Kidney (tissue), 14 donors: ENCODE measurements around the gene PPFIBP1. TPM values are rescaled to one million over a fixed set of nuclear protein-coding genes. Genes with fewer than 3 reads are reported as not detected.
A peak's percentile ranks its signal among the peaks of the same experiment; 100 is the strongest.

Experiments
- DNase-seq, 5 donors: peaks; one replicate each; pipeline ENCODE4 v3.0.0-alpha.2; 2013 to 2020
- FAIRE-seq: peaks from 2 replicates; lab custom pipeline; 2012; peaks lifted over from hg19 to GRCh38; lab: Jason Lieb, UNC
- H3K27ac ChIP-seq, 2 donors: one replicate each; pipeline ENCODE4 v1.7.0; 2013; ENCODE audit warnings: low read depth in 2 of 2, low read length in 2 of 2, inconsistent platforms in 1 of 2
- H3K27me3 ChIP-seq: one replicate; pipeline ENCODE4 v1.7.1; 2013; ENCODE audit warnings: low read length, inconsistent platforms; ENCODE audit not compliant: control insufficient read depth, insufficient read depth
- H3K36me3 ChIP-seq, 3 donors: one replicate each; pipeline versions ENCODE4 v1.7.0 to v1.7.1; 2013; ENCODE audit warnings: low read length in 3 of 3, control low read depth in 1 of 3, inconsistent platforms in 1 of 3; ENCODE audit not compliant: insufficient read depth in 3 of 3, control insufficient read depth in 2 of 3
- H3K4me1 ChIP-seq, 3 donors: one replicate each; pipeline versions ENCODE4 v1.7.0 to v1.7.1; 2013; ENCODE audit warnings: low read length in 3 of 3, inconsistent platforms in 1 of 3, low read depth in 1 of 3; ENCODE audit not compliant: control insufficient read depth in 2 of 3, insufficient read depth in 2 of 3
- H3K4me3 ChIP-seq, 3 donors: one replicate each; pipeline versions ENCODE4 v1.7.0 to v1.8.1; 2013; ENCODE audit warnings: low read length in 3 of 3, control low read depth in 1 of 3, inconsistent platforms in 1 of 3
- H3K9ac ChIP-seq, 3 donors: one replicate each; pipeline versions ENCODE4 v1.7.0 to v1.7.1; 2013; ENCODE audit warnings: low read length in 3 of 3, control low read depth in 1 of 3, inconsistent platforms in 1 of 3
- H3K9me3 ChIP-seq, 3 donors: one replicate each; pipeline versions ENCODE4 v1.7.0 to v1.7.1; 2013; ENCODE audit warnings: low read length in 3 of 3, control low read depth in 1 of 3, inconsistent platforms in 1 of 3; ENCODE audit not compliant: control insufficient read depth in 2 of 3, insufficient read depth in 1 of 3
- intact Hi-C: fragments of 100-400 bp; cut with DNase I; formaldehyde crosslinking; loops from one replicate; pipeline ENCODE4 v1.11.1; 2022
- polyA plus RNA-seq: library from polyadenylated mRNA; stranded (reverse); fragments of 350-450 nt; fragmentation: Illumina TruSeq; extraction: RNeasy Lipid Tissue Mini Kit (QIAGEN cat#74804); gene quantifications from one replicate; pipeline ENCODE4 v1.2.3, GENCODE V29; 2014; ENCODE audit warnings: low read depth, low replicate concordance; ENCODE audit not compliant: insufficient read depth
- total RNA-seq: library from RNA; stranded (reverse); fragmentation: NEBNext Ultra II Directional; extraction: Animal tissue kit (Norgen Biotek cat#: 25700); gene quantifications from one replicate; pipeline ENCODE4 v1.2.1, GENCODE V29; 2021
- TF ChIP-seq, protein P1 (sequence below): IDR thresholded peaks from 3 replicates; pipeline ENCODE4 v1.5.1; 2012; ENCODE audit warnings: mild to moderate bottlenecking, moderate library complexity, borderline replicate concordance; ENCODE audit not compliant: insufficient read depth; ENCODE audit errors: extremely low read depth
- donor health status: control.
- donor health status: control.
- donor health status: control.
- donor health status: control.
- donor health status: control.
- donor health status: DM: yes; HTN: yes; CAD: no.
- donor health status: Normal renal cell carcinoma (clear cell type).

Gene PPFIBP1
- total and polyA plus RNA-seq, 2 donors from 2014 or later, result 12.7 to 175 TPM

DNA sequence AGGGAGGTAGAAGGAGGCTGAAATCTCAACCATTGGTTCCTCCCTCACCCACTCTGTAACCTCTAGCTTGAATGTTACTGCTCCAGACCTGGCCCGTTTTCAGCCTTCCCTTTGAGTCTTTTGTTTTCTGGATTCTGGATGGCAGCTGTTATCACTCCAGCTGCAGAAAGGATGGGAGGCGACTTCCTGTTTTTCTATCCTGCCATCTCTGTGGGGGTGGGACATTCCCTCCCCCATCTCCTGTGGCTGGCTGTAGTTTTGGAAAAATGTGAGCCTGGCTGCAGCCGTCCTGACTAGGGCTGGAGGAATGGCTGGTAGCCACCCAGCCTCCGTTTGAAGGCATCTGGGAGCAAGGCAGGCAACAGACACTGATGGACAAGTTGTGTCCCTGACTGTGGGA, 2.9 kb upstream of the PPFIBP1 start:
- TF ChIP-seq, protein P1, sequence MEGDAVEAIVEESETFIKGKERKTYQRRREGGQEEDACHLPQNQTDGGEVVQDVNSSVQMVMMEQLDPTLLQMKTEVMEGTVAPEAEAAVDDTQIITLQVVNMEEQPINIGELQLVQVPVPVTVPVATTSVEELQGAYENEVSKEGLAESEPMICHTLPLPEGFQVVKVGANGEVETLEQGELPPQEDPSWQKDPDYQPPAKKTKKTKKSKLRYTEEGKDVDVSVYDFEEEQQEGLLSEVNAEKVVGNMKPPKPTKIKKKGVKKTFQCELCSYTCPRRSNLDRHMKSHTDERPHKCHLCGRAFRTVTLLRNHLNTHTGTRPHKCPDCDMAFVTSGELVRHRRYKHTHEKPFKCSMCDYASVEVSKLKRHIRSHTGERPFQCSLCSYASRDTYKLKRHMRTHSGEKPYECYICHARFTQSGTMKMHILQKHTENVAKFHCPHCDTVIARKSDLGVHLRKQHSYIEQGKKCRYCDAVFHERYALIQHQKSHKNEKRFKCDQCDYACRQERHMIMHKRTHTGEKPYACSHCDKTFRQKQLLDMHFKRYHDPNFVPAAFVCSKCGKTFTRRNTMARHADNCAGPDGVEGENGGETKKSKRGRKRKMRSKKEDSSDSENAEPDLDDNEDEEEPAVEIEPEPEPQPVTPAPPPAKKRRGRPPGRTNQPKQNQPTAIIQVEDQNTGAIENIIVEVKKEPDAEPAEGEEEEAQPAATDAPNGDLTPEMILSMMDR, result no peak
- intact Hi-C loops, result no loop called here
- no peak for FAIRE-seq

DNA sequence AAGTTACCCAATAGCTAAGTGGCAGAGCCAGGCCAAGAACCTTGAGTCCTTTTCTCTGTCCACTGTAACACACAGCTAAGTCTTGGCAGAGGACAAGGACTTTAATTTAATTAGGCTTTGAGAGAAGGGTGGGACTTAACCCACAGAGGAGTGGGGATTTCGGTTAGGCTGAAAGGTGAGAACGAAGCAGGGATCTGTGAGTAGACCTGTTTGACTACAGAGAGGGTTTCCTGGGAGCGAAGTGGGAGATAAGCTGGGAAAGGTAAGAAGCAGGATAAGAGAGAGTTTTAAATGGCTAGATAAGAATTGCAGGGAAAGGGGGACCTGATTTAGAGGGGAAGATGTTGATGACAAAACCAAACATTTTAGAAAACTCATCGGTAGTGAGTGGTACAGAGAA, 2.0 kb upstream of the PPFIBP1 start:
- no peak for DNase-seq
- Histone ChIP-seq H3K9ac (no peak overlapping the region), H3K9me3 (no peaks in the 10 kb centered on the region), H3K4me1 (peaks cover 5 to 15% (median 13%) of the 10 kb centered on the region in 3 donors), H3K27ac (peak overlapping the region in 1 of 2 donors; percentile 8), H3K4me3 (no peak overlapping the region), H3K27me3 (no peaks in the 10 kb centered on the region), H3K36me3 (no peaks in the 10 kb centered on the region)
- no peak for FAIRE-seq
- intact Hi-C loops, result no loop called here
- TF ChIP-seq, protein P1, result no peak

More for the DNA sequence above, 2.9 kb upstream of the PPFIBP1 start:
- Histone ChIP-seq H3K36me3 (no peaks in the 10 kb centered on the region), H3K27ac (peak overlapping the region in 1 of 2 donors; percentile 49), H3K9ac (no peak overlapping the region), H3K4me1 (peaks cover 5 to 15% (median 13%) of the 10 kb centered on the region in 3 donors), H3K4me3 (no peak overlapping the region), H3K9me3 (no peaks in the 10 kb centered on the region), H3K27me3 (no peaks in the 10 kb centered on the region)
- DNase-seq, result peak; percentile 45 to 77 (median 64)

DNA sequence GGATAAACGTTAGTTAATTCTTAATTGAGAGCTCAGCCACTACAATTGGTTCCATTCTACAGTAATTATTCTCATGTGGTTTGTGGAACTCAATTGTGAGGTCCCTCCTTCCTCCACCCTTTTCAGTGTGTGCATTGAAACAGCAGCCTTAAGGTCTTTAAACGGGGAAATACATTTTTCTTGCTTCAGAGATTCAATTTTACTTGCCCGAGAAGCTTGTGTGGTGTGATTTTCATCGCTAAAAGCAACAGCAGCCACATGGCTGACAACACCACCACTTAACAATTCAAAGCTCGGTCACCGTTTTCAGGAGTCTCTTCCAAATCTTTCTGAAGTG, 733 bp upstream of the PPFIBP1 start:
- intact Hi-C loops, result no loop called here
- no peaks in the 10 kb centered on the region for H3K9me3 ChIP-seq
- DNase-seq (no peak), FAIRE-seq (no peak)
- H3K4me1 ChIP-seq, result peaks cover 5 to 13% (median 11%) of the 10 kb centered on the region in 3 donors
- no peaks in the 10 kb centered on the region for H3K36me3 ChIP-seq
- TF ChIP-seq, protein P1, result no peak
- peak overlapping the region; percentile 96 to 98 for H3K27ac ChIP-seq
- no peaks in the 10 kb centered on the region for H3K27me3 ChIP-seq
- peak overlapping the region; percentile 83 to 98 (median 89) for H3K9ac ChIP-seq
- peak overlapping the region; percentile 84 to 96 (median 95) for H3K4me3 ChIP-seq

DNA sequence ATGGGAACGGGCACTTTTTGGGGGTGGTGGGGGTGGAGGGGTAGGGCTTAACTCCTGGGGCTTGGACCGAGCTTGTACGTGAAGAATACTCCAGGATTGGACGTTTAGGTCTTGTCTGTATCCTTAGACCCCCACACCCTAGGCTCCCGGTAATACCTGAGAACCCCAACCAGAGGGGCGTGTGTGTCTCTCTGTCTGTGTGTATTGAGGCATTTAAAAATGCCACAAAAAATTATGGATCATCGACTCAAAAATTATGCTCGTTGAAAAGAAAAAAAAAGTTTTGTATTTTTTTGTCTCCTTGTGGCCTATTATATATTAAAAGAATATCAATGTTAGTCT, 459 bp downstream of the PPFIBP1 start:
- TF ChIP-seq, protein P1, result no peak
- Histone ChIP-seq H3K4me1 (peaks cover 5 to 13% (median 6%) of the 10 kb centered on the region in 3 donors), H3K9ac (peak overlapping the region; percentile 81 to 83 (median 82)), H3K27ac (peak overlapping the region; percentile 96 to 98), H3K27me3 (no peaks in the 10 kb centered on the region), H3K4me3 (peak overlapping the region; percentile 84 to 96 (median 95)), H3K9me3 (no peaks in the 10 kb centered on the region), H3K36me3 (no peaks in the 10 kb centered on the region)
- no peak for DNase-seq
- intact Hi-C loops, result no loop called here
- FAIRE-seq, result no peak
